Hematopoietic multipotent progenitor cell treated with erythropoietin and hydrocortisone succinate and interleukin-3 and kit ligand, for 8 days (in vitro differentiated cells): Measurements from ENCODE around the gene AP3M1.
"Not testable (repeated sequence)": the region's sequence is repeated elsewhere in the genome, so short reads cannot be mapped to it uniquely, and the experiment has no call there.

Experiments
- DNase-seq: peaks from one replicate; pipeline ENCODE4 v3.0.0-alpha.2; 2015

Gene AP3M1

GRCh38 chr10:74150204-74150989 lies at the start of gene AP3M1:
Gene AP3M1, minus strand, starts transcription at chr10:74150828. Its CDS starts 12,449 bp downstream, at chr10:74138379.
- DNase-seq = peak; percentile 48

DNA sequence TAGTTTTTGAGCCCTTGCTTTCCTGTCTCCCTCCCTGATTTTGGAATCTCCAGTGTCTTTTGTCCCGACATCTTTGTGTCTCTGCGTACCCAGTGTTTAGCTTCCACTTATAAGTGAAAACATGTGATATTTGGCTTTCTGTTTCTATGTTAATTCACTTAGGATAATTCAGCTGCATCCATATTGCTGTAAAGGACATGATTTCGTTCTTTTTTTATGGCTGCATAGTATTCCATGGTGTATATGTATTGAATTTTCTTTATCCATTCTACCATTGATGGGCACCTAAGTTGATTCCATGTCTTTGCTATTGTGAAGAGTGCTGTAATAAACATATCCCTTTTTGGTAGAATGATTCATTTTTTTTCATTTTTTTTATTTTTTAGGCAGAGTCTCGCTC lies 48.7 kb upstream of the AP3M1 start:
- DNase-seq = no peak

- DNase-seq = no peak
Measured at GRCh38 chr10:74194999-74195398, 44.4 kb upstream of the AP3M1 start.

DNA sequence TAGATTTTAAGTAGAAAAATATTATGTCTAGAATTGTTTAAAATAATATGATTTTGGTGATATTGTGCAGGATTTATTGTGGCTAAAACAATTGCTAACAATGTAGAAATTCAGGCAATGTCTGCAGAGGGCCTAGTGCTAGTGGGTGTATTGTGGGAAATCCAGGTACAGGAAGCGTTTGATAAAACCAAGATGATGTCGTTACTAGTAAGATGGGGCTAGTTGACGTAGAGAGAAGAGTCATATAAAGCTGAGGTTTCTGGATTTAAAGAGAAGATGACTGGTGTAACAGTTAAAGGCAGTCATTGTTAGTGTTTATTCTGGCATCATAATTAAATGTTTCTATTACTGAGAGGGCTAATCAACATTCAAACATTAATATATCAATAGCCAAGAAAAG lies 43.9 kb upstream of the AP3M1 start:
- DNase-seq = no peak

GRCh38 chr10:74190494-74190893 lies 39.9 kb upstream of the AP3M1 start:
- no peak for DNase-seq

DNA sequence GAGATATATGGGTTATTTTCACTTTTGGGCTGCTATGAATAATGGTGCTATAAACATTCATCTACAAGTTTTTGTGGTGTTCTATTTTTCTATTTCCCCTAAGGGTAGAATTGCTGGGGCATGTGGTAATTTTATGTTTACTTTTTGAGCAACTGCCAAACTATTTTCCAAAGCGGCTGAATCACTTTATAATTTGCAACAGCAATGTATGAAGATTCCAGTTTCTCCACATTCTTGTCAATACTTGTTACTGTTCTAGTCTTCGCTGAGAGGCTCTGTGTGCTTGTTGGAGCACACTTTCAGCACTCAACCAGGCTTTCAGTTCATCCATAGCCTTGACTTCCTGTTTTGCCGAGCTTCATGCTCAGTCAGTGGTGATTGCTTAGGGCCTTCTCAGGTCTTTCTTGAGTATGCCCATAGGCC lies 39.4 kb upstream of the AP3M1 start:
- DNase-seq = peak; percentile 58

GRCh38 chr10:74188617-74189016 lies 38.0 kb upstream of the AP3M1 start:
- DNase-seq = not testable (repeated sequence)

DNA sequence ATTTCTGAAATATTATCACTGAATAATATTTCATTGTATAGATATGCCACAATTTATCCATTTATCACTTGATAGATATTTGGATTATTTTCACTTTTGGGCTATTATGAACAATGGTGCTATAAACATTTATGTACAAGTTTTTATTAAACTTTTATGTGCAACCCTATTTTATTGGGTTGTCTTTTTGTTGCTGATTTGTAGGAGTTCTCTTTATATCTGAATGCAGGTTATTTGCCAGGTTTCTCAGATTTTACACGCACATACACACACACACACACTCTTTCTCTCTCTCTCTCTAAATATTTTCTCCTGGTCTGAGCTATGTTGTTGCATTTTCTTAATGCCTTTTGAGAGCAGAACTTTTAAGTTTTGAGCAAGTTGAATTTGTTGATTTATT lies 36.6 kb upstream of the AP3M1 start:
- no peak for DNase-seq

GRCh38 chr10:74186678-74187077 lies 36.0 kb upstream of the AP3M1 start:
- no peak for DNase-seq

GRCh38 chr10:74179111-74179710 lies 28.6 kb upstream of the AP3M1 start:
- no peak for DNase-seq

DNA sequence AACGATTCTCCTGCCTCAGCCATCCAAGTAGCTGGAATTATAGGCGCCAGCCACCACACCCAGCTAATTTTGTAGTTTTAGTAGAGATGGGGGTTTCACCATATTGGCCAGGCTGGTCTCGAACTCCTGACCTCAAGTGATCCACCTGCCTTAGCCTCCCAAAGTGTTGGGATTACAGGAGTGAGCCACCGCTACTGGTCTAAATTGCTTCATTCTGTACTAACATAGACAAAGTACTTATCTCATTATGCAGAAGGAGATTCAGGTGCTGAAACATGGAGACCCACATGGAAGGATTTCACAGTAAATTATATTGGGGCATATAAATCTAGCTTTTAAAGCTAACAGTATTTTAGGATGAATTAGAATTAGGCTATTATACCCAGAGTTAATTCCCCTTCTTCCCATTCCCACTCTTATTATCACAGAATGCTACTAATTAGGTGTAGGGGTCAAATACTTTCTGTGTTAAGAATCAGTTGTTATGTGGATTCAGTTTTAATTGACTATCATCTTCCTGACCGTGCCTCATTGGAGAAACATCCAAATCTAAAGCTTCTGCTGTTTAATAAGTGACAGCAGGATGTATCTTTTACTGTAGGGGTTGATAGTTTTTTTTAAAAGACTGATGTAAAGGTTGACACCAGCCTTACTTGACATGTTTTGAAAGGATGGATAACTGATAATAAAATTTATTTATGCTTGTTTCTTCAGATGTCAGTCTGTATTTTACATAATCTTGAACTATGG lies 27.6 kb upstream of the AP3M1 start:
- no peak for DNase-seq

DNA sequence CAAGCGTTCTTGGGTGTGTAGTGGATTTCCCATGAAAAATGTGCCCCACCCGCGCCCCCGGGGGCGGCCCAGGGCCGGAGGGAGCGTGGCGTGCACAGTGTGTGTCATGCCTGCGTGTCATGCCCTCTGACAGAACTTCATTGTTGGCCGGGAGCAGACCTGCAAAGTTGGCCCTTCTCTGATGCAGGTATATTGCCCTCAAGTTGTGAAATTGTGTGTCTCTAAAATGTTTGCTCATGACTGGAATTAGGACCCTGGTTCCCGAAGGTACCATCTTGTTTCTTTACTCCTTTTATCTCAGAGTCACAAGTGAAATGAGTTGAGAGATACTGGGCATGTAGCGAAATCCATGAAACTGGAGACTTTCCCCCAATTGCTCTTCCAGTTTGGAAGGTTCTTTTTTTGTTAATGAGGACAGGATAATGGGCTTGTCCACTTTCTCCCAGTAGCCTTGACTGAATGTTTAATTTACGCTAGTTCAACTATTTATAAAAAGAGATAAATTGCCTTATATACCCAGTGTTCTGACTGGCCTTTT lies 26.6 kb upstream of the AP3M1 start:
- DNase-seq = peak; percentile 53

DNA sequence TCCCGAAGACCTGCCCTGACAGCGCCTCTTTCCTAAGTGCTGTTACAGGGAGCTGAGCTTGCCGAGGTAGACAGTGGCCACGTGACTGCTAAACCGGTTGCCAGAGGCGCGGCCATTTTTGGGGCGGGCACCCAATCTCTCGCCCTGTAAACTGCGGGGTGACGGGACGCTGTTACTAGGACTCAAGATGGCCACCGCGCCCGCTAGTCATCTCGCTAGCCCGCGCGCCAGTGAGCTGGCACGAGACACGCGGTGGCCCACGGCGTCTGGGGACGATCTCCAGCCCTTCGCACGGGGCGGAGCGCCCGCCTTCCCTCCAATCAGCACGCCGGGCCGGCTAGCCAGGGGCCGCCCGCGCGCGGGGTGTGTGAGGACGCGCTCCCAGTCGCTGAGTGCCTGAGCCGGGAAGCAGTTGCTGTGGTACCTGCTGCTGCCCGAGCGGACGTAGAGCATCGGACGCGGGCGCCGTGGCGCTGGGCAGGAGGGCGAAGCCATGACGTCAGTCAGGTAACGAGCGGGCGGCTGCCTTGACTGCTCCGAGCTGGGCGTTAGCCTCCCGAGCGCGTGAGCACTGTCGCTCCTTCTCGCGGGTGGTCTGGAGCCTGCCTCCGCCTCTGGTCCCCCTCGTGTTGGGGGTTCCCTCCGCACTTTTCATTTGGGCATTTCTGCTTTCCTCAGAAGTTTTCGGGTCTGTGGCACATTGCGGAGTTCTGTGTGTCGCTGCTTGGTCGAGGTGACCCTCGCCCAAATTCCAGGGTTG lies 25.9 kb upstream of the AP3M1 start:
- peak; percentile 98 for DNase-seq

- DNase-seq = no peak
Measured at GRCh38 chr10:74175510-74176379, 25.1 kb upstream of the AP3M1 start.

DNA sequence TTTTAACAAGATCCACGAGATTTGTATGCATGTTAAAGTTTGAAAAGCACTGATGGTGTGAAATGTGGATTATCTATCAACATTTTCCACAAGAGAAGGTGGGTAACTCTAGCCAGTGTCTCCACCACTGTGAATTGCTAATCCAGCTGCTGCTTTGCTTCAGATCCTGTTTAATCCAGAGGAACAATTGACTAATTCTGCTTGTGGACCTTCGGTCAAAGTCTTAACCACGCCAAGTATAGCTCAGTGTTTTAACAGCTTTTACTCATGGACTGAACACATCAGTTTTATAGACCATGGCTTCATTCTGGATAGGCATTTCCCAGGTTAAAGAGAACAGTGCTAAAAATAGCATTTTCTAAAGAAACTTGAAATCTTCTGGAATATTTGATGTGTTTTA lies 23.9 kb upstream of the AP3M1 start:
- DNase-seq = no peak

- DNase-seq = no peak
Measured at GRCh38 chr10:74171625-74172024, 21.0 kb upstream of the AP3M1 start.

- DNase-seq = no peak
Measured at GRCh38 chr10:74167443-74167842, 16.8 kb upstream of the AP3M1 start.

GRCh38 chr10:74165530-74165901 lies 14.9 kb upstream of the AP3M1 start:
- peak; percentile 46 for DNase-seq

DNA sequence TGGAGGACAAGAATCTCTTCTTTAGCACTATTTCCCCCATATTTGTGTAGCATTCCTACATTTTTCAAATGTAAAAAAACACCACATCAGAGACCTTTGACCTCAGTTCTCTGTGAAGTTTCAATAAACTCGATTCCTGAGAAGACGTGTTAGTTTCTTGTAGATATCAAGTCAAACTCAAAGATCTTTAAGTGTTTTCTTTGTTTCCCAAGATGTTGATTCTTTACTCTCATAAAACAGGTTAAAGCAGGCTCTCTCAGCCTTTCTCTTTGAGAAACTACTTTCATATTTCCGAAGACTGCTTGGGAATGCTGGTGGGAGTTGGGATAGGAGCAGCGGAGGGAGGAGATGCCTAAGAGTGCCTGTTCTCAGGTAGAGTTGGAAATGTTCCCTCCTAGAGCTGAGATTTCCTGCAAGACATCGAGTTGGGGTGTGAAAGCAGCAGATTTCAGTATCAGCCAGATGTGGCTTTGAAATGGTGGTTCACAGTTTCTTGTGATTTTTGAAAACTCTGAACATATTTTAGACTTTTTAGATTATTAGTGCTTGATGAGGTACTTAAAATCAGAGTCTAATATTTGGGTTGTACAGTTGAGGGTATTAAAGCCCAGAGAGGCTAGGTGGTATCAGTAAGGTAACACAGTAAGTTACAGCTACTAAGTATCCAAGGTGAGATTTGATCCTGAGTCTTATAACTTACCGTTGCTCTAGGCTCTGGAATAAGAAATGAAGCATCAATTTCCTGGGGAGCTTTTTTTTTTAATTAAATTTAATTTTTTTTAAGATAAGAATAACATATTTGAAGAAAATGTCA lies 14.3 kb upstream of the AP3M1 start:
- DNase-seq = no peak

DNA sequence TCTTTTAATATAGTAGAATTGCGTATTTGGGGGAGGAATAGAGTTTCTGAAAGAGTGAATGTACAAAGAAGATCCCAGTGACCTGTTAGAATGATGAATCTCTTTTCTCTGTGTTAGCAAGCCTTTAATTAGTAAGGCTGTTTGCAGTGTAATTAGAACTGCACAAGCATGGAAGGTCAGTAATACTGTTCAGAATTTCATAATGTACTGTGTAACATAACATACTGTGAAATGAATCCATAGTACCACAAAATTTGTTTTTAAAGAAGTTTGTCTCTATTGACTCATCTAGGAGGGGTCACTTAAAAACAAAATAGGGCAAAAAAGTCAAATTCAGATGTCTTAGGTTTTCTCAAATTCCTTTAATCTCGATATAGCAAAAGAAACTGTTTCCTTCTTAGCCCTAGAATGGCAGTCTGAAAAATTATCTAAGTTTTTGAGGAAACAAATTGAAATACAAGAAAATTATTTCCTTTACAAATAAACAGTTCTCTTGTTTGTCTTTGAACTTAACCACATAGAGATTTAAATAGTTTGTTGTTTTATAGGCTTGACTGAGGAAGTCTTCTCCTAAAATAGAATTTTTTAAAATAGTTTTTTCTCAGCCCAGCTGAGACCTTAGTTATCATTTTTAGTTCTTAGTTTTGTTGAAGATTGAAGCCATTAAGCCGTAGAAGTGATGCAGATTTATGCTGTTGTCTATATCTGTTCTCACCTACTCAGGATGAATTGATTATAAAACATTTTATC lies 12.9 kb upstream of the AP3M1 start:
- DNase-seq = no peak
